GM23248 (cell line): ENCODE data around the gene ANO2. TPM values are rescaled to one million over a fixed set of nuclear protein-coding genes. Genes with fewer than 3 reads are reported as not detected.

Source experiments
- DNase-seq: peaks from one replicate; pipeline ENCODE4 v3.0.0-alpha.2; 2015
- H2AFZ ChIP-seq: fragments of 200-600 bp; sonication (generic); 2 replicates; pipeline ENCODE4 v1.6.1; 2016; ENCODE audit warnings: antibody characterized with exemption
- H3F3A ChIP-seq: fragments of 200-600 bp; sonication (generic); 2 replicates; pipeline ENCODE4 v1.6.1; 2016; ENCODE audit warnings: mild to moderate bottlenecking, antibody characterized with exemption, mixed run types; ENCODE audit not compliant: insufficient read depth
- H3K27ac ChIP-seq: fragments of 200-600 bp; sonication (generic); 2 replicates; pipeline ENCODE4 v1.5.1; 2016; ENCODE audit warnings: mild to moderate bottlenecking
- H3K27me3 ChIP-seq: fragments of 200-600 bp; sonication (generic); replicated peaks from 2 replicates; pipeline ENCODE4 v1.6.1; 2016; ENCODE audit warnings: mild to moderate bottlenecking; ENCODE audit not compliant: insufficient read depth
- H3K36me3 ChIP-seq: fragments of 200-600 bp; sonication (generic); 2 replicates; pipeline ENCODE4 v1.6.1; 2016; ENCODE audit warnings: low read depth, mild to moderate bottlenecking
- H3K4me1 ChIP-seq: fragments of 200-600 bp; sonication (generic); 2 replicates; pipeline ENCODE4 v1.6.1; 2016; ENCODE audit warnings: mild to moderate bottlenecking; ENCODE audit not compliant: insufficient read depth
- H3K4me2 ChIP-seq: fragments of 200-600 bp; sonication (generic); one replicate; pipeline ENCODE4 v1.6.1; 2016; ENCODE audit warnings: mild to moderate bottlenecking; ENCODE audit not compliant: unreplicated experiment
- H3K4me3 ChIP-seq: fragments of 200-600 bp; sonication (generic); 2 replicates; pipeline ENCODE4 v1.5.1; 2016; ENCODE audit warnings: mild to moderate bottlenecking
- H3K79me2 ChIP-seq: fragments of 200-600 bp; sonication (generic); 2 replicates; pipeline ENCODE4 v1.6.1; 2016; ENCODE audit warnings: mild to moderate bottlenecking; ENCODE audit not compliant: insufficient read depth
- H3K9ac ChIP-seq: fragments of 200-600 bp; sonication (generic); 2 replicates; pipeline ENCODE4 v1.6.1; 2016; ENCODE audit warnings: mild to moderate bottlenecking
- H3K9me2 ChIP-seq: fragments of 200-600 bp; sonication (generic); 2 replicates; pipeline ENCODE4 v1.6.1; 2016; ENCODE audit warnings: mixed run types, mild to moderate bottlenecking, moderate library complexity; ENCODE audit not compliant: insufficient read depth
- H3K9me3 ChIP-seq: fragments of 200-600 bp; sonication (generic); one replicate; pipeline ENCODE4 v1.6.1; 2017; ENCODE audit warnings: low read depth
- H4K20me1 ChIP-seq: fragments of 200-600 bp; sonication (generic); 2 replicates; pipeline ENCODE4 v1.6.0; 2016; ENCODE audit not compliant: insufficient read depth
- EZH2 ChIP-seq: fragments of 200-600 bp; sonication (generic); IDR thresholded peaks from 2 replicates; pipeline ENCODE4 v1.6.1; 2018; ENCODE audit warnings: antibody characterized with exemption, mild to moderate bottlenecking; ENCODE audit not compliant: insufficient read depth, poor library complexity, severe bottlenecking
- EZH2phosphoT487 ChIP-seq: fragments of 200-600 bp; sonication (generic); IDR thresholded peaks from 2 replicates; pipeline ENCODE4 v1.6.1; 2018; ENCODE audit warnings: antibody characterized with exemption, moderate library complexity, mild to moderate bottlenecking, low read depth; ENCODE audit not compliant: insufficient read depth
- WGBS, 2 experiments: methylation state at CpG; one replicate each; pipeline ENCODE4 v1.1.6; 2015 to 2017; ENCODE audit warnings: low lambda C conversion rate in 2 of 2, low coverage in 1 of 2; ENCODE audit errors: missing lambda C conversion rate in 2 of 2; 5-methylcytosine and 5-hydroxymethylcytosine counted together
- in situ Hi-C: fragments of 300-500 bp; cut with MboI; formaldehyde crosslinking; loops from 2 replicates; pipeline ENCODE4 v1.15.0; 2020
- polyA plus RNA-seq: library from polyadenylated mRNA; unstranded; fragments of >200 nt; fragmentation: Nextera tagmentation; extraction: Ambion mirVana; gene quantifications from 2 replicates; pipeline ENCODE4 v1.2.1, GENCODE V29; 2016
- total RNA-seq: library from RNA; depleted of rRNA; stranded (reverse); fragments of >200 nt; shearing (Covaris generic); gene quantifications from 2 replicates; pipeline ENCODE4 v1.2.3, GENCODE V29; 2014

ANO2 gene
- total and polyA plus RNA-seq, 2 experiments from 2014 or later, result not detected

DNA sequence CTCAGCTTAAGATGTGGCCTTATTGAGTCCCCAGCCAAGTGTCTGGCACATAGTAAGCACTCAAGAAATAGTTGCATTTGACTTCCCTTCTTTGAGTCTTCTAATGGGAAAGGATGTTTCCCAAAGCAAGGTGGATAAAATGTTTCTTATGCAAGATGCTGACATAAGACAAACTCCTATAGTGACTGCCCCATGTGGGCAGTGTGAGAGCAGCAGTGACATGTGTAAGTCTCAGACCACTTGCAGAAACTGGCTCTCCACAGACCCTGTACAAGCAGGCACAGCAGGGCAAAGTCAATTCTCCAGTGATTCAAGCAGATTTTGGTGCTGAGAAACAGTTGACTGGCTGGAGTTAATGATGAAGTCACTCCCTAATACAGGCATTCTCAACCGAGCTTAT is 255.3 kb downstream of the ANO2 start:
- no peaks in the 10 kb centered on the region for H3K9me2 ChIP-seq
- 33 to 56% methylated on average over 1 of the region's 1 CpG for WGBS, 2 experiments
- H3K9ac ChIP-seq, result no peak overlapping the region
- no peak overlapping the region for H3K27ac ChIP-seq
- no peaks in the 10 kb centered on the region for H3F3A ChIP-seq
- no peak for DNase-seq
- H2AFZ ChIP-seq, result no peak overlapping the region
- no peak overlapping the region for H3K4me3 ChIP-seq
- H3K79me2 ChIP-seq, result no peaks in the 10 kb centered on the region
- H3K4me1 ChIP-seq, result no peaks in the 10 kb centered on the region
- no peaks in the 10 kb centered on the region for H3K9me3 ChIP-seq
- TF ChIP-seq EZH2phosphoT487 (no peak), EZH2 (no peak)
- no peaks in the 10 kb centered on the region for H4K20me1 ChIP-seq
- no peaks in the 10 kb centered on the region for H3K36me3 ChIP-seq
- H3K27me3 ChIP-seq, result no peaks in the 10 kb centered on the region
- in situ Hi-C loops, result no loop called here
- H3K4me2 ChIP-seq, result no peak overlapping the region

DNA sequence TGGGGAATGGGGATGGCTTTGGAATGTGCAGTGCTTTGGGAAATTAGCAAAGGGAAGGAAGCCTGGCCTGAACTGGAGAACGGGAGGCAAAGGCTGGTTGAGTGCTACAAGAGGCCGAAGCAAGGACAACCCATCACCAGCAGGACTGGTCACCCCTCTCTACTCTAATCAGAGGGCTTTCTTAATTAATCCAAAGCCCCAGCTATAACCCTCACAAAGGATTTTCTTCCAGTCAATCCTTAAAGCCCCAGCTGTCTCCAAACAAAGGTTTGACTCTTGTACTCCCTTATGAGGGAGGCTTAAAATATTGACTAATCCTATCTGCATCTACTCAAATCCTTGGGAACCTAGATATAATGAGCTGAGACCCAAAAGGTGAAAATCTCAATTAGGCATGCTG is 256.8 kb downstream of the ANO2 start:
- H3K79me2 ChIP-seq, result no peaks in the 10 kb centered on the region
- WGBS, 2 experiments, result 36 to 40% methylated on average over 2 of the region's 2 CpGs
- no peak for TF ChIP-seq EZH2
- no peak for TF ChIP-seq EZH2phosphoT487
- H2AFZ ChIP-seq, result no peak overlapping the region
- no peaks in the 10 kb centered on the region for H3K36me3 ChIP-seq
- no peak overlapping the region for H3K4me2 ChIP-seq
- H3K27me3 ChIP-seq, result no peaks in the 10 kb centered on the region
- no peaks in the 10 kb centered on the region for H3K9me3 ChIP-seq
- H3K9me2 ChIP-seq, result no peaks in the 10 kb centered on the region
- DNase-seq, result no peak
- no peak overlapping the region for H3K4me3 ChIP-seq
- no peak overlapping the region for H3K27ac ChIP-seq
- H4K20me1 ChIP-seq, result no peaks in the 10 kb centered on the region
- H3F3A ChIP-seq, result no peaks in the 10 kb centered on the region
- H3K9ac ChIP-seq, result no peak overlapping the region
- in situ Hi-C loops, result no loop called here
- H3K4me1 ChIP-seq, result no peaks in the 10 kb centered on the region

DNA sequence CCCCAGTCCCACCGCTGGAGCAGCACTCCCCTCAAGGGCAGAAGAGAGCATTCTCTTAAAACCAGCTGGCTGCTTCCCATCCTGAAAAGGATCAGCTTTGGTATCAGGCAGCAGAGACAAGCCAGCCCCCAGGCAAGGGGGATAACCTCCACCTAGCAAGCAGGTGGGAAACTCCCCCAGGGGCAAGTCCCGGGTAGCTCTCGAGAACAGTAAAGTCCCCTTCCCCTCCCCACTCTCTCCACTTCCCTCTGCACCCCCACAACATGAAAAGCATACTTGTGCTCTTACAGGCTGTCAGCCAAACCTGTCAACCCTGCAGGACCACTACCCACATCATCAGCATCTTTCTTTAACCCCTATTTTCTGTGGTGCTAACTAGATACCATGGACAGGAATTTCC is 259.1 kb downstream of the ANO2 start:
- Histone ChIP-seq H3K4me3 (no peak overlapping the region), H3K4me1 (no peaks in the 10 kb centered on the region), H3K9ac (no peak overlapping the region), H3K9me3 (no peaks in the 10 kb centered on the region), H3K9me2 (no peaks in the 10 kb centered on the region), H3F3A (no peaks in the 10 kb centered on the region), H3K36me3 (no peaks in the 10 kb centered on the region), H3K4me2 (no peak overlapping the region), H3K27me3 (no peaks in the 10 kb centered on the region; the same call in 1 of the 2 replicates), H4K20me1 (no peaks in the 10 kb centered on the region), H3K79me2 (no peaks in the 10 kb centered on the region), H3K27ac (no peak overlapping the region), H2AFZ (no peak overlapping the region)
- TF ChIP-seq EZH2phosphoT487 (no peak), EZH2 (no peak)
- 4 to 13% methylated on average over 3 of the region's 3 CpGs for WGBS, 2 experiments
- DNase-seq, result no peak
- in situ Hi-C loops, result no loop called here

DNA sequence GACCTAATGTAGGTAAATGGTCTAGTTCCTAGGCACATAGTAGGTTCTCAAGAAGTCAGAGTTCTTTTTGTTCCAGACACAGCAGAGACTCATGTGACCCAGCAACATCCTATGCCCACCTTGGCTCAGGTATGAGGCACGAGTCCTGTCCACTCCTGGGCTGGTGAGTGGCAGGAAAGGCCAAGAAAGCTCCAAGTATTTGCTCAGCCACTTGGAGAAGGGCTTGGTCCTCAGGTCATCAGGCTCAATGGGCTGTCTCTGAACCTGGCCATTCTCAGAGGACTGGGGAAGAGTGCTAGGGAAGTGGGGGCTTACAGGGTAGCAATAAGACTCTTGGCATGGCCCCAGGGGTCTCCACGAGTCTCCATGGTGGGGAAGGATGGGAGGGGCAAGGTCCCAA is 260.1 kb downstream of the ANO2 start:
- TF ChIP-seq EZH2, result no peak
- TF ChIP-seq EZH2phosphoT487, result no peak
- H3K4me1 ChIP-seq, result no peaks in the 10 kb centered on the region
- H2AFZ ChIP-seq, result no peak overlapping the region
- H3K27me3 ChIP-seq, result no peaks in the 10 kb centered on the region; the same call in 1 of the 2 replicates
- H3K9ac ChIP-seq, result no peak overlapping the region
- no peak overlapping the region for H3K27ac ChIP-seq
- no peaks in the 10 kb centered on the region for H3K9me2 ChIP-seq
- H3K36me3 ChIP-seq, result no peaks in the 10 kb centered on the region
- in situ Hi-C loops, result no loop called here
- H3F3A ChIP-seq, result no peaks in the 10 kb centered on the region
- no peaks in the 10 kb centered on the region for H3K9me3 ChIP-seq
- H3K79me2 ChIP-seq, result no peaks in the 10 kb centered on the region
- no peak overlapping the region for H3K4me2 ChIP-seq
- WGBS, 2 experiments, result 27 to 35% methylated on average over 2 of the region's 2 CpGs
- no peaks in the 10 kb centered on the region for H4K20me1 ChIP-seq
- DNase-seq, result no peak
- H3K4me3 ChIP-seq, result no peak overlapping the region

DNA sequence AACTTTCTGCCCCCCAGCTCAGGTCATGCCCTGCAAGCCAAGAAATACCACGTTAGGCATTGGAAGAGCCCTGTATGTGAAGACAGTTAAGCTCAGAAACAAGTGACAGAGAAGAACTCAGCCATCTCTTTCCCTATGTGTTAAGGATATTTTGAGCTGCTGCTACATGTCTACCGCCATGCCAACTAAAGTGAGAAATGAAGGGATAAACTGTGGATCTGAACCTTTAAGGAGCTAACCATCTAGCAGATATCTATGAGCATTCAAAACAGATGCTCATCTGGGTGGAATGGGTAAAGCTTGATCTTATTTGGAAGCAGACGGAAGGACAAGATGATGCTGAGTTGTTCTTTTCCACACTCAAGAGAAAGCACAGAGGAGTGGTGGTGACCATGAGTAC is 262.5 kb downstream of the ANO2 start:
- H3K4me3 ChIP-seq, result no peak overlapping the region
- in situ Hi-C loops, result no loop called here
- no peak for DNase-seq
- no peaks in the 10 kb centered on the region for H4K20me1 ChIP-seq
- no peaks in the 10 kb centered on the region for H3K4me1 ChIP-seq
- 25 to 31% methylated on average over 3 of the region's 3 CpGs for WGBS, 2 experiments
- no peaks in the 10 kb centered on the region for H3K79me2 ChIP-seq
- H3K27me3 ChIP-seq, result no peaks in the 10 kb centered on the region; the same call in 1 of the 2 replicates
- H3F3A ChIP-seq, result no peaks in the 10 kb centered on the region
- no peak overlapping the region for H3K9ac ChIP-seq
- no peaks in the 10 kb centered on the region for H3K9me2 ChIP-seq
- no peak overlapping the region for H2AFZ ChIP-seq
- H3K4me2 ChIP-seq, result no peak overlapping the region
- TF ChIP-seq EZH2 (no peak), EZH2phosphoT487 (no peak)
- no peaks in the 10 kb centered on the region for H3K9me3 ChIP-seq
- H3K36me3 ChIP-seq, result no peaks in the 10 kb centered on the region
- no peak overlapping the region for H3K27ac ChIP-seq
